Hypothalamus (tissue), 51 donors: Measurements from ENCODE around the gene PSMD5.
"Not testable (repeated sequence)": the region's sequence is repeated elsewhere in the genome, so short reads cannot be mapped to it uniquely, and the experiment has no call there.

Experiments used
- DNase-seq, 51 donors: peaks; one replicate each; lab custom pipeline; 2025; lab: John Stamatoyannopoulos, UW

Gene PSMD5

GRCh38 chr9:120815075-120815474 lies 27.6 kb downstream of the PSMD5 start:
- DNase-seq, result no peak

DNA sequence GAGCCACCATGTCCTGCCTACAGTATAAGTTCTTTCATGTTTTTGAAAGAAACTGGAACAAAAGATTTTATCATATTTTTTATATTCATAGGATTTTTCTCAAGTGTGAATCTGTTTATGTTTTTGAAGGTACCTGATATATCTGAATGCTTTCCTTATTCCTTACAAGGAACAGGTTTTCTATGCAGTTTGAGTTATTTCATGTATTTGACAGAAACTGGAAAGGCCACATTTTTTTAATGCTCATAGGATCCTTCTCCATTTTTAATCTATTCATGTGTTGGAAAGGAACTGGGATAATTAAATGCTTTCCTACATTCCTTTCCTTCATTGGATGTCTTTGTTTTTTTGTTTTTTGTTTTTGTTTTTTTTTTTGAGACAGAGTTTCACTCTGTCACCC lies 33.8 kb downstream of the PSMD5 start:
- no peak for DNase-seq

DNA sequence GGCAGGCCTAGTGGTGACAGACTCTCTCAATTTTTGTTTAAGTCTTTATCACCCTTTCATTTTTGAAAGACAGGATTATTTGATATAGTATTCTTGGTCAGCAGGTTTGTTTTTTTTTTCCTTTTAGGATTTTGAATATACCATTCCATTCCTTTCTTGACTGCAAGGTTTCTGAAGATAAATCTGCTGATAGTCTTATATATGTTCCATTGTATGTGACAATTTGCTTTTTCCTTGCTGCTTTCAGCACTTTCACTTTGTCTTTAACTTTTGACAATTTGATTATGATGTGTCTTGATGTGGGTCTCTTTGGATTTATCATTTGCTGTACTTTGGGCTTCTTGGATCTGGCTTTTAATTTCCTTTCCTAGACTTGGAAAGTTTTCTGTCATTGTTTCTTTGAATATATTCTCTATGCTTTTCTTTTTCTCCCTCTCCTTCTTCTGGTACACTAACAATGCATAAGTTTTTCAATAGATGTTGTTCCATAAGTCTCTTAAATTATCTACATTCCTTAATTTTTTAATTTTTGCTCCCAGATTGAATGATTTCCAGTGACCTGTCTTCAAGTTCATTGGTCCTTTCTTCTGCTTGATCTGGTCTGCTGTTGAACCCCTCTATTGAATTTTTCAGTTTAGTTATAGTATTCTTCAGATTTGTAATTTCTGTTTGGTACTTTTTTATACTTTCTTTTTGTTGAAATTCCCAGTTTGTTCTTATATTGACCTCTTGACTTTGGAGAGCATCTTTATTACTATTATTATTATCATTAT lies 34.9 kb downstream of the PSMD5 start:
- DNase-seq, result no peak

- not testable (repeated sequence) for DNase-seq
These were observed 37.8 kb downstream of the PSMD5 start for GRCh38 chr9:120804784-120805363.

GRCh38 chr9:120801441-120801840 lies 41.3 kb downstream of the PSMD5 start:
- DNase-seq, result no peak

GRCh38 chr9:120792898-120793765 lies 49.6 kb downstream of the PSMD5 start, which contains the start of gene FBXW2:
FBXW2 (minus strand) TSS chr9:120793416; CDS start chr9:120788258, 5,158 bp downstream.
- DNase-seq, result peak; percentile 31 to 95 (median 87)

GRCh38 chr9:120791161-120791560 lies 51.6 kb downstream of the PSMD5 start:
- DNase-seq, result no peak

DNA sequence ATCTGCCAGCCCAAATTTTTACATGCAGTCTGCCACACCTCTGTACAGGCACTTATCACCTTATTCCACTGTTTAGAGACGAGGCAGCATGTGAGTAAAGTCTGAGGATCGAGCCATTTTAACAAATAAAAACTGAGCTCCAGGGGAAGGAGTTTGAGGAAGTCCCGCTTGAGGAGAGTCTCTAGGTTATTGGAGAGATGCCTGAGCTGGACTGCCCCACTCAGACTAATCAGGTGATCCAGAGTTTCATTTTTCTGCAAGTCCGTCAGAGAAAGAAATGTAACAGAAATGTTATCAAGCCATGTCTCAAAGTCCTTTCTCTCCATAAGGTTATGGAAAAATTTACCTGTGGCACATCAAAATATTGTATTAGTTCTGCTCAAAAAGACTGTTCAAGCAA lies 54.8 kb downstream of the PSMD5 start:
- no peak for DNase-seq

DNA sequence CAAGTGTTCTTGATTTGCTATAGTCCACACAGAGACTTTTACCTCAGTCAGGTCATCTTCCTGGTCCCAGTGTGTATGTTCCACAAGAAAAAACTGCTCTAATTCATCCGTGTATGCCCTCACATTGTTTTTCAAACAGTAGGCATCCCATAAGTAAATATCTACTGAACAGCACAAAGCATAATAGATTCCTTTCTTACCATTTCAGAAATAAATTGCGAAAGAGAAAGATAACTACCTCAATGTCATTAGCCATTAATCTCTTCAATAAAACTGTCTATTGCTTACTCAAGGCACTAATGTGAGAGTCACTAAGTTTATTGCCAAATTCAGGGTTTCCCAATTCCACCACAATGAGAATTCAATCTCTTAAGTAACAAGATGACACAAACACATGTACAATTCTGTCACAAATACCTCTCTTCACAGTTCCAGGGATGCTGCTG lies 59.1 kb downstream of the PSMD5 start:
- DNase-seq, result no peak

- DNase-seq, result no peak
These were observed 61.5 kb downstream of the PSMD5 start for GRCh38 chr9:120781236-120781635.

DNA sequence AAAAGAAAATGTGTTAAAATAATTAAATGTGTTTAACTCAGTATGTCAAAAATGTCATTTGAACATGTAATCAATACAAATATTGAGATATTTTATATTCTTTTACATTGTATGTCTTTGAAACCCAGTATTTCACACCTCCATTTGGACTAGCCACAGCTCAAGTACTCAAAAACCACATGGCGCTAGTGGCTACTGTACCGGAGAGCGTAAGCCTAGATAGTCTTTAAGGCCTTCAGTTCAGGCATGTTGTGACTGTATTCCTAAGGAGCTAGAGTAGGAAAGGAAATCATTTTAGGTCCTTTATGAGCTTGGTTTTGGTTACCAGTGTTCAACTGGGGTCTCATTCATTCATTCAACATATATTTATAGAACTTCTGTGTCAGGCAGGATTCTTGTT lies 62.4 kb downstream of the PSMD5 start:
- DNase-seq, result no peak

DNA sequence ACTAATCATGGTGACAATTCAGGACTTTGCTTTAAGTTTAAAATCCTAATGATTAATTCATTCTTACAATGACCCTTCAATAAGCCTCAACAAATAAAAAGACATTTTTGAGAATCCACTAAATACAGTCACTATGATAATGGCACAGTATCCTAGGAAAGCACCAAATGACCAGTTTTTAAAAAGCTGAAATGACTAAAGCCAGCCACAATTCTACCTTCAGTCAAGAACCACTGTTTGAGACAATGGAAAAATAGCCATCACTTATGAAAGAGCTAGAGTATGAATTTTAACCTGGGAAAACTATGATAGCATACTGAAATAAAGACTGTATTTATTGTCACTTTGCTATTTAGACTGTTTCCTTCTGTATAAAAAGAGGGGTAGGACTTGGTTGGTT lies 63.5 kb downstream of the PSMD5 start:
- DNase-seq, result no peak

DNA sequence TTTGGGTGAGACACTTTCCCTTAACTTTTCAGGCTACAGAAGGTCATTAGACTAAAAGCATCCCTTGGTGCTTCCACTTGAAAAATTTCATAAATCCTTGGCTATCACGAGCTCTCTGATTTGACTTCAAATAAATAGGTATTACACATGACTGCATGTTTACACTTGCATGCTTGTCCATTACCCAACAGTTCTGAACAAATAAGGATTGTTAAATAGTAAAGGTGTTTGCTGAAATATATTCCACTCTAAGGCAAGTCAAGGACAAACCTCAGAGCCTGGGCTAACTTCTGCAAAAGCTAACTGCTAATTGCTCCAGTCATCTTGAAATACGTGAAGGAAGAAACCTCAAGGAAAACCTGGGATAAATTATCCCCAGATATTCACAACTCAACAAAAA lies 64.0 kb downstream of the PSMD5 start:
- DNase-seq, result no peak

- no peak for DNase-seq
These were observed 65.5 kb downstream of the PSMD5 start for GRCh38 chr9:120777229-120777628.

GRCh38 chr9:120776788-120777187 lies 65.9 kb downstream of the PSMD5 start:
- DNase-seq, result no peak

DNA sequence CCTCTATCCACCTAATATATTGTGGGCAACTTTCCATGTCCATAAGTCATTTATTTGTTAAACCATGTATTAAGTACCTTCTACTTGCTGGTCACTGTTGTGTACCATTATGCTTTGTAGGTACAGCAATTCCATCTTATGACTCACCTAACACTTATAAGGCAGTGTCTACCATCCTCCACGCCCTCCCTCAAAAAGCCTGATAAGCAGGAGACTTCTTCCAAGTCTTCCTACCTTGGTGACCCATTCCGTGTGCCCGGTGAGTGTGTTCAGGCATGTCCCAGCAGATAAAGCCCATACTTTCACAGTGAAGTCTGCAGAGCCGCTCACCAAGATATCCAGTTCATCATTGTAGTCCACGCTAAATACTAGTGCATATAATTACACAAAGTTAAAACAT lies 66.9 kb downstream of the PSMD5 start:
- DNase-seq, result no peak

DNA sequence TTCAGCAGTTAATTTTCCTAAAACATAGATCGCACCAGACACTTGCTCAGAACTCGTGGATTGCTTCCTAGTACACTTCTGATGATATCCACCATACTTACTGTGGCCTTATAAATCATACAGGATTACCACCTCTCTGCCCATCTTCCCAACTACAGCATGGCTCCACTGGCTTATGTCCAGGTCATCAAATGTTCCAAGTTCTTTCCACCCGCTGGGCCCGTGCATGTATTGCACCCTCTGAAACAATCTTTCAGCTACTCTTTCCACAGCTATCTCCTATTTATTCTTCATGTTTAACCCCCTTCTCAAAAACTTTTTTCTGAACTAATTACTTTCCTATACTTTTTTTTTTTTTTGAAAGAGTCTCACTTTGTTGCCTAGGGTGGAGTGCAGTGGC lies 68.0 kb downstream of the PSMD5 start:
- DNase-seq, result no peak

- DNase-seq, result no peak
These were observed 69.5 kb downstream of the PSMD5 start for GRCh38 chr9:120773256-120773655.

GRCh38 chr9:120770931-120771330 lies 71.8 kb downstream of the PSMD5 start:
- no peak for DNase-seq

- DNase-seq, result no peak
These were observed 73.8 kb downstream of the PSMD5 start for GRCh38 chr9:120768886-120769285.

- DNase-seq, result no peak
These were observed 74.5 kb downstream of the PSMD5 start for GRCh38 chr9:120768247-120768646.
